Measurements from ENCODE around the gene TRPM1.

TRPM1 gene

GRCh38 chr15:31049111-31049510 is 52.4 kb downstream of the TRPM1 start:
- TF ChIP-seq CTCF (IDR thresholded peaks at IDR 0.05; ENCODE audit: low read depth, low read length): no peak

GRCh38 chr15:31047437-31047836 is 54.1 kb downstream of the TRPM1 start:
- H3K4me3 ChIP-seq (ENCODE audit: low read depth, low read length): no peak overlapping the region
- TF ChIP-seq CTCF (IDR thresholded peaks at IDR 0.05; ENCODE audit: low read depth, low read length): no peak

More at GRCh38 chr15:31049111-31049510, 52.4 kb downstream of the TRPM1 start:
- no peak overlapping the region for H3K4me3 ChIP-seq (ENCODE audit: low read depth, low read length)

- no peak for TF ChIP-seq CTCF (IDR thresholded peaks at IDR 0.05; ENCODE audit: low read depth, low read length)
Measured at GRCh38 chr15:31046759-31047359, 54.7 kb downstream of the TRPM1 start.

GRCh38 chr15:31045606-31046005 is 55.9 kb downstream of the TRPM1 start:
- no peak for TF ChIP-seq CTCF (IDR thresholded peaks at IDR 0.05; ENCODE audit: low read depth, low read length)
- H3K4me3 ChIP-seq (ENCODE audit: low read depth, low read length): no peak overlapping the region

More at GRCh38 chr15:31046759-31047359, 54.7 kb downstream of the TRPM1 start:
- no peak overlapping the region for H3K4me3 ChIP-seq (ENCODE audit: low read depth, low read length)

GRCh38 chr15:31042751-31043150 is 58.8 kb downstream of the TRPM1 start:
- H3K4me3 ChIP-seq (ENCODE audit: low read depth, low read length): no peak overlapping the region
- no peak for TF ChIP-seq CTCF (IDR thresholded peaks at IDR 0.05; ENCODE audit: low read depth, low read length)

- no peak for TF ChIP-seq CTCF (IDR thresholded peaks at IDR 0.05; ENCODE audit: low read depth, low read length)
- H3K4me3 ChIP-seq (ENCODE audit: low read depth, low read length): no peak overlapping the region
Measured at GRCh38 chr15:31041610-31042009, 59.9 kb downstream of the TRPM1 start.

GRCh38 chr15:31040611-31041010 is 60.9 kb downstream of the TRPM1 start:
- TF ChIP-seq CTCF (IDR thresholded peaks at IDR 0.05; ENCODE audit: low read depth, low read length): no peak
- no peak overlapping the region for H3K4me3 ChIP-seq (ENCODE audit: low read depth, low read length)

Data from WI38 (cell line).